GM12875 (cell line): Measurements from ENCODE around the gene PCSK9.
A peak's percentile ranks its signal among the peaks of the same experiment; 100 is the strongest.

Experiments
- H3K4me3 ChIP-seq: one replicate; pipeline ENCODE4 v1.5.1; 2011; ENCODE audit warnings: low read depth, low read length, control low read depth
- CTCF ChIP-seq: IDR thresholded peaks from 2 replicates; pipeline ENCODE4 v1.5.1; 2011; ENCODE audit warnings: low read depth, mild to moderate bottlenecking, control low read depth, inconsistent platforms, low read length, moderate library complexity, borderline replicate concordance; ENCODE audit not compliant: insufficient read depth

PCSK9 gene

GRCh38 chr1:54995013-54995760 is 44.2 kb upstream of the PCSK9 start:
- no peak for TF ChIP-seq CTCF
- H3K4me3 ChIP-seq, result no peak overlapping the region

- no peak overlapping the region for H3K4me3 ChIP-seq
These were observed 43.5 kb upstream of the PCSK9 start for GRCh38 chr1:54995835-54996234.

GRCh38 chr1:54996359-54996868 is 42.9 kb upstream of the PCSK9 start:
- TF ChIP-seq CTCF, result peak; percentile 83
- no peak overlapping the region for H3K4me3 ChIP-seq

More at GRCh38 chr1:54995835-54996234, 43.5 kb upstream of the PCSK9 start:
- no peak for TF ChIP-seq CTCF

GRCh38 chr1:54996869-54997710 is 42.3 kb upstream of the PCSK9 start:
- no peak for TF ChIP-seq CTCF
- H3K4me3 ChIP-seq, result no peak overlapping the region

GRCh38 chr1:54997711-54997986 is 41.7 kb upstream of the PCSK9 start:
- H3K4me3 ChIP-seq, result no peak overlapping the region
- TF ChIP-seq CTCF, result no peak

GRCh38 chr1:54998100-54998499 is 41.2 kb upstream of the PCSK9 start:
- no peak overlapping the region for H3K4me3 ChIP-seq
- no peak for TF ChIP-seq CTCF

- TF ChIP-seq CTCF, result no peak
- no peak within 1 kb of the TSS for H3K4me3 ChIP-seq
These were observed 40.7 kb upstream of the PCSK9 start, which contains the start of gene BSND for GRCh38 chr1:54998677-54999076. TSS of gene BSND (plus strand) at chr1:54998933. CDS start at chr1:54999187, 254 bp downstream.
